IMR-90 (cell line): ENCODE measurements around the gene VIT. TPM values are rescaled to one million over a fixed set of nuclear protein-coding genes. Genes with fewer than 3 reads are reported as not detected.

Experiments used
- ATAC-seq: fragments of 200-7000 bp; cut with Tn5 transposase; 2 replicates; pipeline ENCODE4 v1.9.1; 2020; ENCODE audit warnings: low read depth, mild to moderate bottlenecking, moderate library complexity
- BruUV-seq: library from RNA; stranded (reverse); fragments of 400-500 nt; replicated peaks from 2 replicates; lab custom pipeline; 2021; lab: Mats Ljungman, UMichigan
- CTCF ChIA-PET: fragments of 300-600 bp; formaldehyde crosslinking; extraction: SDS; loops from one replicate; lab custom pipeline; 2021; ENCODE audit warnings: antibody characterized with exemption; lab: Yijun Ruan, JAX
- POLR2A ChIA-PET: fragments of 300-600 bp; sonication (Branson Sonifier 250); formaldehyde crosslinking; loops from one replicate; lab custom pipeline; 2022; ENCODE audit warnings: antibody characterized with exemption; ENCODE audit not compliant: unreplicated experiment; lab: Charles Lee
- DNase-seq: peaks from one replicate; pipeline ENCODE4 v3.0.0; 2013
- H2AFZ ChIP-seq: replicated peaks from 2 replicates; pipeline ENCODE3; 2013; ENCODE audit warnings: low read length, mild to moderate bottlenecking; ENCODE audit not compliant: poor library complexity
- H2AK5ac ChIP-seq: 2 replicates; pipeline ENCODE4 v1.6.1; 2013; ENCODE audit warnings: low read depth, low read length, inconsistent platforms
- H2AK9ac ChIP-seq: replicated peaks from 2 replicates; pipeline ENCODE3; 2013; ENCODE audit warnings: mild to moderate bottlenecking, low read depth, low read length, moderate library complexity; ENCODE audit not compliant: poor library complexity
- H2BK120ac ChIP-seq: 2 replicates; pipeline ENCODE4 v1.6.1; 2013; ENCODE audit warnings: low read depth, low read length, inconsistent platforms
- H2BK15ac ChIP-seq: 3 replicates; pipeline ENCODE4 v1.6.1; 2013; ENCODE audit warnings: low read depth, low read length, inconsistent platforms
- H2BK20ac ChIP-seq: 2 replicates; pipeline ENCODE4 v1.6.1; 2013; ENCODE audit warnings: low read depth, mild to moderate bottlenecking, inconsistent platforms, low read length, moderate library complexity
- H2BK5ac ChIP-seq: 2 replicates; pipeline ENCODE4 v1.6.1; 2013; ENCODE audit warnings: mild to moderate bottlenecking, low read depth, low read length, inconsistent platforms; ENCODE audit not compliant: poor library complexity, severe bottlenecking
- H3K14ac ChIP-seq: replicated peaks from 2 replicates; pipeline ENCODE4 v1.6.1; 2013; ENCODE audit warnings: low read depth, low read length, inconsistent platforms
- H3K18ac ChIP-seq: 2 replicates; pipeline ENCODE4 v1.6.1; 2013; ENCODE audit warnings: low read depth, low read length, control low read depth
- H3K23ac ChIP-seq: 2 replicates; pipeline ENCODE4 v1.6.1; 2013; ENCODE audit warnings: low read depth, low read length, inconsistent platforms
- H3K27ac ChIP-seq: 2 replicates; pipeline ENCODE4 v1.5.1; 2013; ENCODE audit warnings: mild to moderate bottlenecking, control low read depth, low read length; ENCODE audit not compliant: insufficient read depth
- H3K27me3 ChIP-seq: 2 replicates; pipeline ENCODE4 v1.6.1; 2013; ENCODE audit warnings: low read length; ENCODE audit not compliant: control insufficient read depth, insufficient read depth
- H3K36me3 ChIP-seq: 2 replicates; pipeline ENCODE4 v1.6.1; 2013; ENCODE audit warnings: low read length, mixed read lengths; ENCODE audit not compliant: control insufficient read depth, insufficient read depth
- H3K4ac ChIP-seq: 2 replicates; pipeline ENCODE4 v1.6.1; 2013; ENCODE audit warnings: low read depth, low read length, inconsistent platforms
- H3K4me1 ChIP-seq: 2 replicates; pipeline ENCODE4 v1.6.1; 2013; ENCODE audit warnings: low read length, mixed read lengths; ENCODE audit not compliant: control insufficient read depth, insufficient read depth
- H3K4me2 ChIP-seq: 2 replicates; pipeline ENCODE4 v1.6.1; 2013; ENCODE audit warnings: low read depth, mild to moderate bottlenecking, control low read depth, low read length, moderate library complexity
- H3K4me3 ChIP-seq: 2 replicates; pipeline ENCODE4 v1.5.1; 2013; ENCODE audit warnings: low read depth, mild to moderate bottlenecking, control low read depth, low read length, moderate library complexity; ENCODE audit not compliant: insufficient read depth
- H3K56ac ChIP-seq: 2 replicates; pipeline ENCODE4 v1.6.1; 2013; ENCODE audit warnings: low read length, inconsistent platforms; ENCODE audit not compliant: insufficient read depth; ENCODE audit errors: extremely low read depth
- H3K79me1 ChIP-seq, 2 experiments: 2 replicates each; pipeline ENCODE4 v1.6.1; 2013; ENCODE audit warnings: low read length in 2 of 2, inconsistent platforms in 1 of 2, low read depth in 1 of 2
- H3K9ac ChIP-seq: 2 replicates; pipeline ENCODE4 v1.6.1; 2013; ENCODE audit warnings: low read depth, low read length, control low read depth
- H3K9me1 ChIP-seq: 2 replicates; pipeline ENCODE4 v1.6.1; 2013; ENCODE audit warnings: low read length, inconsistent platforms; ENCODE audit not compliant: insufficient read depth
- H3K9me3 ChIP-seq: 2 replicates; pipeline ENCODE4 v1.6.1; 2013; ENCODE audit warnings: low read length; ENCODE audit not compliant: control insufficient read depth, insufficient read depth
- H4K20me1 ChIP-seq: 2 replicates; pipeline ENCODE4 v1.6.1; 2013; ENCODE audit warnings: low read length, inconsistent platforms; ENCODE audit not compliant: insufficient read depth
- H4K5ac ChIP-seq: 2 replicates; pipeline ENCODE4 v1.6.1; 2013; ENCODE audit warnings: mild to moderate bottlenecking, low read depth, low read length, control low read depth
- H4K8ac ChIP-seq, 2 experiments: 2 replicates each; pipeline ENCODE4 v1.6.1; 2013; ENCODE audit warnings: low read depth in 2 of 2, low read length in 2 of 2, control low read depth in 1 of 2, inconsistent platforms in 1 of 2
- H4K91ac ChIP-seq: 2 replicates; pipeline ENCODE4 v1.6.1; 2013; ENCODE audit warnings: low read depth, low read length, inconsistent platforms; ENCODE audit not compliant: insufficient read depth
- BHLHE40 ChIP-seq: fragments of 150-350 bp; IDR thresholded peaks from 2 replicates; pipeline ENCODE4 v1.6.1; 2016; ENCODE audit warnings: mild to moderate bottlenecking, low read depth, low read length
- CEBPB ChIP-seq: IDR thresholded peaks from 2 replicates; pipeline ENCODE4 v1.6.1; 2012; ENCODE audit warnings: low read depth, low read length, improper control_type of control experiment
- CHD1 ChIP-seq: IDR thresholded peaks from 2 replicates; pipeline ENCODE4 v1.6.1; 2012; ENCODE audit warnings: low read depth, low read length, improper control_type of control experiment
- FOS ChIP-seq: fragments of 150-350 bp; IDR thresholded peaks from 2 replicates; pipeline ENCODE4 v1.6.1; 2016; ENCODE audit warnings: low read depth, low read length
- MAFK ChIP-seq: IDR thresholded peaks from 2 replicates; pipeline ENCODE4 v1.6.1; 2012; ENCODE audit warnings: low read depth, low read length, improper control_type of control experiment
- MAZ ChIP-seq: IDR thresholded peaks from 2 replicates; pipeline ENCODE4 v1.6.1; 2012; ENCODE audit warnings: low read depth, mild to moderate bottlenecking, low read length, improper control_type of control experiment, moderate library complexity, borderline replicate concordance
- MXI1 ChIP-seq: IDR thresholded peaks from 2 replicates; pipeline ENCODE4 v1.6.1; 2012; ENCODE audit warnings: low read depth, mild to moderate bottlenecking, low read length, moderate library complexity, borderline replicate concordance
- NFE2L2 ChIP-seq: fragments of 150-350 bp; IDR thresholded peaks from 2 replicates; pipeline ENCODE4 v1.6.1; 2016; ENCODE audit warnings: low read depth, mild to moderate bottlenecking, low read length
- POLR2A ChIP-seq: IDR thresholded peaks from 2 replicates; pipeline ENCODE4 v1.6.1; 2012; ENCODE audit warnings: mild to moderate bottlenecking, low read depth, low read length
- RAD21 ChIP-seq: IDR thresholded peaks from 2 replicates; pipeline ENCODE4 v1.6.1; 2012; ENCODE audit warnings: low read length, improper control_type of control experiment
- RFX5 ChIP-seq: IDR thresholded peaks from 2 replicates; pipeline ENCODE4 v1.8.0; 2012; ENCODE audit warnings: low read depth, mild to moderate bottlenecking, low read length, moderate library complexity
- SMC3 ChIP-seq: fragments of 150-350 bp; IDR thresholded peaks from 2 replicates; pipeline ENCODE4 v1.6.1; 2016; ENCODE audit warnings: low read depth, mild to moderate bottlenecking, antibody characterized with exemption, low read length, moderate library complexity
- WGBS, 2 experiments: methylation state at CpG; one replicate each; pipeline versions ENCODE4 v1.1.5 to v1.1.7; 2013; ENCODE audit warnings: missing lambda C conversion rate in 2 of 2; ENCODE audit not compliant: insufficient read length in 1 of 2; ENCODE audit errors: extremely low coverage in 2 of 2; 5-methylcytosine and 5-hydroxymethylcytosine counted together
- dilution Hi-C: fragments of 300-500 bp; cut with HindIII; formaldehyde crosslinking; loops from one replicate; pipeline ENCODE4 v1.14.3; 2018; ENCODE audit warnings: low sequenced_read_pairs; ENCODE audit not compliant: unreplicated experiment
- in situ Hi-C: fragments of 300-500 bp; cut with MboI; formaldehyde crosslinking; loops from 3 replicates; pipeline ENCODE4 v1.14.3; 2019; ENCODE audit warnings: low sequenced_read_pairs, inconsistent platforms, mixed read lengths
- intact Hi-C: fragments of 100-400 bp; cut with micrococcal nuclease; formaldehyde crosslinking; loops from 2 replicates; pipeline ENCODE4 v1.10.0; 2022
- polyA plus RNA-seq, 3 experiments: library from polyadenylated mRNA; depleted of rRNA; stranded (reverse); fragments of >200 nt; gene quantifications; 2 replicates each; pipeline ENCODE4 v1.2.3, GENCODE V29; 2012; ENCODE audit warnings: low replicate concordance in 1 of 3
- total RNA-seq: library from RNA; depleted of rRNA; stranded (reverse); fragments of >200 nt; gene quantifications from 2 replicates; pipeline ENCODE4 v1.2.3, GENCODE V29; 2012
- TF ChIP-seq, protein P1 (sequence below): fragments of 150-350 bp; IDR thresholded peaks from 2 replicates; pipeline ENCODE4 v1.6.1; 2017; ENCODE audit warnings: mild to moderate bottlenecking, antibody characterized with exemption, low read length, low read depth
- TF ChIP-seq, protein P2 (sequence below): fragments of 150-350 bp; IDR thresholded peaks from 2 replicates; pipeline ENCODE4 v1.6.1; 2016; ENCODE audit warnings: low read depth, mild to moderate bottlenecking, low read length, moderate library complexity, borderline replicate concordance
- TF ChIP-seq, protein P3 (sequence below): conservative IDR thresholded peaks from 2 replicates; pipeline ENCODE4 v1.5.1; 2012; ENCODE audit warnings: mild to moderate bottlenecking, low read depth, low read length, improper control_type of control experiment

Gene VIT
- total and polyA plus RNA-seq, 2 of the 4 experiments (the other 2 are of a cell fraction): under 0.01 TPM; not detected in 1

DNA sequence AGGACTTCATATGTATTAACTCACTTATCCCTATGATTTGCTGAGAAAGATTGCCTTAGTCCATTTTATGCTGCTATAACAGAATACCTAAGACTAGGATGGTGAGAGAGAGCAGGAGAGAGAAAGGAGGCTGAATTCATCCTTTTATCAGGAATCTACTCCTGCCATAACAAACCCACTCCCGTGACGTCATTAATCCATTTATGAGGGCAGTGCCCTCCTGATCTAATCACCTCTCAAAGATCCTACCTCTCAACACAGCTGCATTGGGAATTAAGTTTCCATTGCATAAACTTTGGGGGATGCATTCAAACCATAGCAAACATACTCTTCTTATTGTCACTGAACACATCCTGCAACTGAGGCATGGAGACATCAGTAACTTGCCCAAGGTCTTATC lies 122.0 kb downstream of the VIT start:
- no peak overlapping the region for H3K4ac ChIP-seq
- ChIA-PET POLR2A (no interaction called here), CTCF (no interaction called here)
- peaks cover 6% of the 10 kb centered on the region for H3K27me3 ChIP-seq
- no peaks in the 10 kb centered on the region for H3K9me1 ChIP-seq
- H4K8ac ChIP-seq: no peak overlapping the region
- no peaks in the 10 kb centered on the region for H3K36me3 ChIP-seq
- H2BK120ac ChIP-seq: no peak overlapping the region
- no peak overlapping the region for H3K56ac ChIP-seq
- no peak overlapping the region for H3K4me3 ChIP-seq
- H4K5ac ChIP-seq: no peak overlapping the region
- BruUV-seq: no TSS peak
- no peak overlapping the region for H2AK5ac ChIP-seq
- H3K4me2 ChIP-seq: no peak overlapping the region
- H3K79me1 ChIP-seq: no peaks in the 10 kb centered on the region
- TF ChIP-seq MAZ (no peak), MXI1 (no peak), SMC3 (no peak), RAD21 (no peak), NFE2L2 (no peak), RFX5 (no peak), CEBPB (no peak), BHLHE40 (no peak), POLR2A (no peak), MAFK (no peak), FOS (no peak), CHD1 (no peak)
- TF ChIP-seq, protein P1, sequence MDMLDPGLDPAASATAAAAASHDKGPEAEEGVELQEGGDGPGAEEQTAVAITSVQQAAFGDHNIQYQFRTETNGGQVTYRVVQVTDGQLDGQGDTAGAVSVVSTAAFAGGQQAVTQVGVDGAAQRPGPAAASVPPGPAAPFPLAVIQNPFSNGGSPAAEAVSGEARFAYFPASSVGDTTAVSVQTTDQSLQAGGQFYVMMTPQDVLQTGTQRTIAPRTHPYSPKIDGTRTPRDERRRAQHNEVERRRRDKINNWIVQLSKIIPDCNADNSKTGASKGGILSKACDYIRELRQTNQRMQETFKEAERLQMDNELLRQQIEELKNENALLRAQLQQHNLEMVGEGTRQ: no peak
- TF ChIP-seq, protein P2, sequence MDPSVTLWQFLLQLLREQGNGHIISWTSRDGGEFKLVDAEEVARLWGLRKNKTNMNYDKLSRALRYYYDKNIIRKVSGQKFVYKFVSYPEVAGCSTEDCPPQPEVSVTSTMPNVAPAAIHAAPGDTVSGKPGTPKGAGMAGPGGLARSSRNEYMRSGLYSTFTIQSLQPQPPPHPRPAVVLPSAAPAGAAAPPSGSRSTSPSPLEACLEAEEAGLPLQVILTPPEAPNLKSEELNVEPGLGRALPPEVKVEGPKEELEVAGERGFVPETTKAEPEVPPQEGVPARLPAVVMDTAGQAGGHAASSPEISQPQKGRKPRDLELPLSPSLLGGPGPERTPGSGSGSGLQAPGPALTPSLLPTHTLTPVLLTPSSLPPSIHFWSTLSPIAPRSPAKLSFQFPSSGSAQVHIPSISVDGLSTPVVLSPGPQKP: no peak
- TF ChIP-seq, protein P3, sequence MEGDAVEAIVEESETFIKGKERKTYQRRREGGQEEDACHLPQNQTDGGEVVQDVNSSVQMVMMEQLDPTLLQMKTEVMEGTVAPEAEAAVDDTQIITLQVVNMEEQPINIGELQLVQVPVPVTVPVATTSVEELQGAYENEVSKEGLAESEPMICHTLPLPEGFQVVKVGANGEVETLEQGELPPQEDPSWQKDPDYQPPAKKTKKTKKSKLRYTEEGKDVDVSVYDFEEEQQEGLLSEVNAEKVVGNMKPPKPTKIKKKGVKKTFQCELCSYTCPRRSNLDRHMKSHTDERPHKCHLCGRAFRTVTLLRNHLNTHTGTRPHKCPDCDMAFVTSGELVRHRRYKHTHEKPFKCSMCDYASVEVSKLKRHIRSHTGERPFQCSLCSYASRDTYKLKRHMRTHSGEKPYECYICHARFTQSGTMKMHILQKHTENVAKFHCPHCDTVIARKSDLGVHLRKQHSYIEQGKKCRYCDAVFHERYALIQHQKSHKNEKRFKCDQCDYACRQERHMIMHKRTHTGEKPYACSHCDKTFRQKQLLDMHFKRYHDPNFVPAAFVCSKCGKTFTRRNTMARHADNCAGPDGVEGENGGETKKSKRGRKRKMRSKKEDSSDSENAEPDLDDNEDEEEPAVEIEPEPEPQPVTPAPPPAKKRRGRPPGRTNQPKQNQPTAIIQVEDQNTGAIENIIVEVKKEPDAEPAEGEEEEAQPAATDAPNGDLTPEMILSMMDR: no peak
- H3K14ac ChIP-seq: no peak overlapping the region
- H3K4me1 ChIP-seq: no peaks in the 10 kb centered on the region
- no peak overlapping the region for H4K91ac ChIP-seq
- H2AK9ac ChIP-seq: no peak overlapping the region
- no peaks in the 10 kb centered on the region for H3K9me3 ChIP-seq
- no peak overlapping the region for H2BK5ac ChIP-seq
- H3K23ac ChIP-seq: no peak overlapping the region
- no peaks in the 10 kb centered on the region for H4K20me1 ChIP-seq
- H3K18ac ChIP-seq: no peak overlapping the region
- in situ Hi-C loops (no loop called here), dilution Hi-C loops (no loop called here), intact Hi-C loops (no loop called here)
- no peak for DNase-seq
- 70% methylated on average over 2 of the region's 2 CpGs; no CpG with 5 or more reads in 1 of the 2 experiments for WGBS, 2 experiments
- no peak overlapping the region for H2BK15ac ChIP-seq
- no peak for ATAC-seq
- H2AFZ ChIP-seq: no peak overlapping the region
- no peak overlapping the region for H3K9ac ChIP-seq
- H2BK20ac ChIP-seq: no peak overlapping the region
- H3K27ac ChIP-seq: no peak overlapping the region
